H54 (cell line): ENCODE data around the gene SLC9A9.

Source experiments
- DNase-seq: peaks from one replicate; pipeline ENCODE4 v3.0.0; 2011; ENCODE audit warnings: low spot score, mixed read lengths; ENCODE audit not compliant: insufficient read length
- FAIRE-seq: peaks from 3 replicates; lab custom pipeline; 2011; peaks lifted over from hg19 to GRCh38; lab: Jason Lieb, UNC
- POLR2A ChIP-seq: IDR thresholded peaks from 2 replicates; pipeline ENCODE4 v1.6.1; 2011; ENCODE audit warnings: low read depth, mild to moderate bottlenecking, low read length

SLC9A9 gene

DNA sequence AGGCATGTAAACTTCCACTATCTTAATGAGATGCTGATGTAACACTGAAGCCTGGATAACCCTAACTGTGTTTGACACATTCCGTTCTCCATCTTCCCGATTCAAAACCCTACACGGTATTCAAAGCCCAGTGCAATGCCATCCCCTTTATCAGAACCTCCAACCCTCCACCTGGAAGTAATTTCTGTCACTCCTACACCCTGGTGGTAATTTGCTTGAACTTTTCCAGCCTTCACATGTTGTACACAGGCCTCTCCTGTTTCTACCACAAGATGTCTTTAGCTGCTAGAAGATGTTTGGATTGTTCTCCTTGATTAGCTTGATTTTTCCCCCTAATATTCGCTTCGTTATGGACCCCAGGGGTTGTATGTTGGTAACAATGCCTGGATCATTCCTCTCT lies 519.8 kb downstream of the SLC9A9 start:
- no peak for DNase-seq
- no peak for FAIRE-seq
- TF ChIP-seq POLR2A, result no peak

- TF ChIP-seq POLR2A, result no peak
- no peak for DNase-seq
- no peak for FAIRE-seq
Measured at GRCh38 chr3:143326983-143327778, 521.1 kb downstream of the SLC9A9 start.

- FAIRE-seq, result no peak
- no peak for TF ChIP-seq POLR2A
- no peak for DNase-seq
Measured at GRCh38 chr3:143321058-143321769, 527.1 kb downstream of the SLC9A9 start.

- FAIRE-seq (no peak), DNase-seq (no peak)
- no peak for TF ChIP-seq POLR2A
Measured at GRCh38 chr3:143315766-143316165, 532.5 kb downstream of the SLC9A9 start.

- no peak for FAIRE-seq
- no peak for DNase-seq
- TF ChIP-seq POLR2A, result no peak
Measured at GRCh38 chr3:143314251-143315093, 533.8 kb downstream of the SLC9A9 start.

- no peak for TF ChIP-seq POLR2A
- DNase-seq (no peak), FAIRE-seq (no peak)
Measured at GRCh38 chr3:143313893-143314188, 534.4 kb downstream of the SLC9A9 start.

- DNase-seq (no peak), FAIRE-seq (no peak)
- TF ChIP-seq POLR2A, result no peak
Measured at GRCh38 chr3:143313025-143313892, 535.0 kb downstream of the SLC9A9 start.

GRCh38 chr3:143311096-143311495 lies 537.2 kb downstream of the SLC9A9 start:
- TF ChIP-seq POLR2A, result no peak
- DNase-seq (no peak), FAIRE-seq (no peak)

DNA sequence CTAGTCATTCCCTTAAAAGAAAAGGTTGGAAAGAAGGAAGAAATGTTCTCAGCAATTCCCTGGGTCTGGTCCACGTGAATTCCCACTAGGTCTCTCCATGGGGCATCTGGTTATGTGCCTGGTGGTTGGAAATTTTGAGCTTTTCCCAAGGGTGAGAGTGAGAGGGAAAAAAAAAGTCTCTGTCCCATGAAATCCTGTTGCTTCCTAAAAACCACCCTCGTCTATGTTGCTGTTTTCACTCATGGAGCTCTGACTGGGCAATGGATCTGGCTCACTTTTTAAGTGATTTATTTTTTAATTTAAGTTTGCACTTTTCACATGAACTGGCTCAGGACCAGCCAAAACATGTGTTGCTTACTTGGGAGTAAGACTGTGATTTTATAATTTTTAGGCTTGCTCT lies 538.6 kb downstream of the SLC9A9 start:
- no peak for FAIRE-seq
- no peak for DNase-seq

GRCh38 chr3:143307613-143308183 lies 540.6 kb downstream of the SLC9A9 start:
- no peak for TF ChIP-seq POLR2A
- no peak for FAIRE-seq
- no peak for DNase-seq

More for the DNA sequence above, 538.6 kb downstream of the SLC9A9 start:
- no peak for TF ChIP-seq POLR2A

GRCh38 chr3:143306407-143306806 lies 541.9 kb downstream of the SLC9A9 start:
- no peak for FAIRE-seq
- TF ChIP-seq POLR2A, result no peak
- no peak for DNase-seq

DNA sequence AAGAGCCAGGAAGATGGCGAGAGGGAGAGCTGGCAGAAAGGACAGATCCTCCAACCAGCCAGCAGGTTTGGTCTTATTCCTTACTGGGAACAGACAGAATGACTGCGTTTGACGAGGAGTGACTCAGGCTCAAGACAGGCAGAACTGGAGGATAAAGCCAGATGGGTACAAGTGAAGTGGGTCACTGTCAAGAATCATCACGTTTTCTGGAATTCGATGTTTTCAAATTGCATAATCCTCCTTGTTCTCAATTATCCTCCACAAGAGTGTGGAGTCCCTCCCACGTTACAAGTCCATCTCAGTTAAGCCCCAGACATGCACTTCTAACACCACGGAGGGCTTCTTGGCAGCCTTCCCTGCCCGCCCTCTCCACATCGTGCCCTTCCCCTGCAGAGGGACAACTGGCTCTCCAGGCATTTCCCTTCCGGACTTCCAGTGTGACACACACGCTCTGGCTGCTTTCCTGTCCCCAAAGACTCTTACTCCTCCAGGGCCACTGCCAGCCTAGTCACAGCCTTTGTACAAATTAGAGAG lies 545.6 kb downstream of the SLC9A9 start:
- TF ChIP-seq POLR2A, result no peak
- peak; percentile 50 for DNase-seq
- FAIRE-seq, result peak; percentile 75
